ENCODE measurements around the gene ALDH3A1.

Gene ALDH3A1

GRCh38 chr17:19740933-19741332, 7.2 kb downstream of the ALDH3A1 start:
- DNase-seq (ENCODE audit: low read depth): no peak

- DNase-seq (ENCODE audit: low read depth): no peak
These were observed 8.6 kb downstream of the ALDH3A1 start for GRCh38 chr17:19739241-19740201.

DNA sequence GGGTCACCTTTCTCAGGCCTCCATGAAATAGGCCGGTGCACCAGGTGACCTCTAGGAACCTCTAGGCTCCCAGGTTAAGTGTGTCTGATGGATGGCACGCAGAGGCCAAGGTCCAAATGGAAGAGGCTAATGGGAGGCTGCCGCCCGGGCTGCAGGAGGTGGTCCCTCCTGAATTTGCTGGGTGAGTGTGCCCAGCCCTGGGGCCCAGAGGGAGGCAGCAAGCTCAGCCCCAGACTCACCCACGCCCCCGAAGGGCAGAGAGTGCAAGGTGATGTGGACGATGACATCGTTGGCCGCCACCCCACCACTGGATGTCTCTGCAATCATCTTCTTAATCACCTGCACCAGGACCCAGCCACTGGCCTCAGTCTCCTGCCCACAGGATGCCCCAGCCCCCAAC, 9.3 kb downstream of the ALDH3A1 start:
- DNase-seq (ENCODE audit: low read depth): no peak

DNA sequence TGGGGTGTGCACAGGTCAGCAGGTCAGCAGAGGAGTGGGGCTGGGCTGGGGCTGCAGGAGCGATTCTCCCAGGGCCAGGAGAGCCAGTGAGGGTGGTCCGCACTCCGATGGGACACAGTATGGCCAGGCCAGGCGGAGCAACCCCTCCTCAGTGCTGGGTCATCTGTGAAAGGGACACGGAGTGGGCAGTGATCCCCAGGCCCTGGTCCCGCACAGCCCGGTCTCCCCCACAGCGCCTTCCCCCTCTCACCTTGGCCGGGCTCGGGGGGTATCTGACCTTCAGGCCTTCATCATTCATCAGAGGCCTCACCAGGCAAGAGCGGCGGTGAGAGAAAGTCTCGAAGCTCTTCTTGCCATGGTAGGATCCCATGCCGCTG, 10.0 kb downstream of the ALDH3A1 start:
- DNase-seq (ENCODE audit: low read depth): no peak

- no peak for DNase-seq (ENCODE audit: low read depth)
These were observed 10.6 kb downstream of the ALDH3A1 start for GRCh38 chr17:19737305-19738072.

GRCh38 chr17:19736071-19736470, 12.0 kb downstream of the ALDH3A1 start:
- DNase-seq (ENCODE audit: low read depth): no peak

DNA sequence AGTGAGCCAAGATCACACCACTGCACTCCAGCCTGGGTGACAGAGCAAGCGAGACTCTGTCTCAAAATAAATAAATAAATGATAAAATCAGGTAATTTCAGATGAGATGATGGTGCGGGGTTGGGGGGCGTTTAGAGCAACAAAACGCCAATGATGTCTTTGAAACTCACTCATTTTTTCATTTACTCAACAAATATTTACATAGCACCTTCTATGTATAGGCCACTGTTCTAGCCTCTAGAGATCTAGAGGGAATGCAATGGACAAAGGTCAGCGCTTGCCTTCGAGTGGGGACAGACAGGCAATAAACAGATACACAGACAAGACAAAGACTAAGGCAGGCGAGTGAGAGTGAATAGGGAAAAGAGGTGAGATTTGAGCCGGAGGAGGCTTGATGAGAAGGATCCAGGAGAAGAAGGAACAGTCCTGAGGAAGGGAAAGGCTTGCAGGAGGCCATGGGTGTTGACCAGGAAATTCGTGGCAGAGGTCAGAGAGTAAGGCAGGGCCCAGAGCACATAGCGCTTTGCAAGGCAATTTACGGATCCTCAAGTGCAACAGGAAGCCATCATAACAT, 14.1 kb downstream of the ALDH3A1 start:
- DNase-seq (ENCODE audit: low read depth): no peak

GRCh38 chr17:19731626-19732025, 16.5 kb downstream of the ALDH3A1 start:
- DNase-seq (ENCODE audit: low read depth): no peak

- no peak for DNase-seq (ENCODE audit: low read depth)
These were observed 17.3 kb downstream of the ALDH3A1 start for GRCh38 chr17:19730843-19731242.

- DNase-seq (ENCODE audit: low read depth): no peak
These were observed 18.2 kb downstream of the ALDH3A1 start for GRCh38 chr17:19729900-19730299.

GRCh38 chr17:19728084-19728495, 20.0 kb downstream of the ALDH3A1 start:
- DNase-seq (ENCODE audit: low read depth): no peak

DNA sequence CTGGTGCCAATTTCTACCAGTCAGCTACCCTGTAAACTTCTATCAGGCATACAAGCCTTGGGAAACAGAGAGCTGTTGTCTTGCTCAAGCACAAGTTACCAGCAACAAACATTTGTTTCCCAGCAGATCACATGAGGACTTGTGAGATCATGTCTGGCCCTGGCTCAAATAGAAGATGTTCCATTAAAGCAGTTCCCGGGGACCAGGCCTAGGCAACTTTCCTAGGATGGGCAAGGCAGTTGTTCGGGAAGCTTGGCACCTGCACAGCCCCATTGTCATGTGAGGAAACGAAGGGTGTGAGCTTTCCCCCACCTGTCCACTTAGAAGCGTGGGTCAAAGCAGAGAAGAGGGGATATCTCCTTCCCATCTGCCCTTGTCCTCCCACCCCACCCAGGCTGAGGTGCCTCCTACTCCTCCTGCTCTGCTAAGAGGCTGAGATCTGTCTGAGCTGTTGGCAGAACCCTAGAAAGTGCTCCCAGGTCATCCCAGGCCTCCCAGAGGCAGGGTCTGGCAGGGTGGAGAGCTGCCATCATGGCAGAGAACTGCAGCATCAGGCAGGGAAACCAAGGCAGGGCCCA, 20.5 kb downstream of the ALDH3A1 start:
- DNase-seq (ENCODE audit: low read depth): no peak

GRCh38 chr17:19726631-19727376, 21.3 kb downstream of the ALDH3A1 start:
- no peak for DNase-seq (ENCODE audit: low read depth)

DNA sequence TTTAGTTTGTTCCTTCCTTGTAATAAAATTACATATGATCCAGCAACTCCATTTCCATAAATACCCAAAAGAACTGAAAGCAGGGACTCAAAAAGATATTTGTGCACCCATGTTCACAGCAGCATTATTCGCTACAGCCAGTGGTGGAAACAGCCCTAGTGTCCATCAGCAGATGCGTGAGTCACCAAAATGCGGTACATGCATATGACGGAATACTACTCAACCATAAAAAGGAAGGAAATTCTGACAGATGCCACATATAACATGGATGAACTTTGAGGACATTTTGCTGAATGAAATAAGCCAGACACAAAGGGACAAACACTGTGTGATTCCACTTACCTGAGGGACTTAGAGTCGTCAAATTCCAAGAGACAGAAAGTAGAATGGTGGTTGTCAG, 22.6 kb downstream of the ALDH3A1 start:
- no peak for DNase-seq (ENCODE audit: low read depth)

GRCh38 chr17:19724501-19725420, 23.3 kb downstream of the ALDH3A1 start:
- peak; percentile 19 for DNase-seq (ENCODE audit: low read depth)

- DNase-seq (ENCODE audit: low read depth): no peak
These were observed 24.1 kb downstream of the ALDH3A1 start for GRCh38 chr17:19723964-19724363.

- no peak for DNase-seq (ENCODE audit: low read depth)
These were observed 27.3 kb downstream of the ALDH3A1 start for GRCh38 chr17:19720631-19721426.

- no peak for DNase-seq (ENCODE audit: low read depth)
These were observed 28.0 kb downstream of the ALDH3A1 start for GRCh38 chr17:19720210-19720475.

DNA sequence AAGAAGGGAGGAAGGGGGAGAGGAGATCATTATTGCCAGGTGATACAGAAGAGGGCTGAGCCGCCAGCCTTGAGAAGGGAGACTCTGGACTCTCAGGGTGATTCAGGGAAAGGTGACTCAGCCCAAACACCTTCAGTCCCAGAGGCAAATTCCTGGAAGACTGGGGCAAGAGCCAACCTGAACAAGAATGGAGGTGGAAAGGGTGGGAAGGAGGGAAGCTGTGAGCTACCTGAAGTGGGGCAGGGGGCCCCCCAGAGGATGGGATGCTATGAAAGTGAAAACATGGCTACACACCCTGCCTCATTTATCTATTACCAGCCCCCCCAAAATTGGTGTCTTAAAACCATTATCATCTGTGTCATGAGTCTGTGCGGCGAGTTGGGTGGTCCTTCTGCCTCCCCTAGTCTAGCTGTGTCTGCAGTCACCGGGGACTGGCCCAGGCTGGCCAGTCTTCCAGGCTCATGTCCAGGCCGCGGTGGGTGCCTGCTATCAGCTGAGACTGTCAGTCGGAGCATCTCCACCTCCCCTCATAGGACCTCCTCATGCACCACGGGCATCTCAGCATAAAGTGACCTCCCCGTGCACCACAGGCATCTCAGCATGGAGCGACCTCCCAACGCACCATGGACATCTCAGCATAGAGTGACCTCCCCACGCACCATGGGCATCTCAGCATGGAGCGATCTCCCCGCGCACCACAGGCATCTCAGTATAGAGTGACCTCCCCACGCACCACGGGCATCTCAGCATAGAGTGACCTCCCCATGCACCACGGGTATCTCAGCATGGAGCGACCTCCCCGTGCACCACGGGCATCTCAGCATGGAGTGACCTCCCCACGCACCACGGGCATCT, 28.5 kb downstream of the ALDH3A1 start:
- no peak for DNase-seq (ENCODE audit: low read depth)
